ENCODE measurements around the gene DIPK2A.

DIPK2A gene

DNA sequence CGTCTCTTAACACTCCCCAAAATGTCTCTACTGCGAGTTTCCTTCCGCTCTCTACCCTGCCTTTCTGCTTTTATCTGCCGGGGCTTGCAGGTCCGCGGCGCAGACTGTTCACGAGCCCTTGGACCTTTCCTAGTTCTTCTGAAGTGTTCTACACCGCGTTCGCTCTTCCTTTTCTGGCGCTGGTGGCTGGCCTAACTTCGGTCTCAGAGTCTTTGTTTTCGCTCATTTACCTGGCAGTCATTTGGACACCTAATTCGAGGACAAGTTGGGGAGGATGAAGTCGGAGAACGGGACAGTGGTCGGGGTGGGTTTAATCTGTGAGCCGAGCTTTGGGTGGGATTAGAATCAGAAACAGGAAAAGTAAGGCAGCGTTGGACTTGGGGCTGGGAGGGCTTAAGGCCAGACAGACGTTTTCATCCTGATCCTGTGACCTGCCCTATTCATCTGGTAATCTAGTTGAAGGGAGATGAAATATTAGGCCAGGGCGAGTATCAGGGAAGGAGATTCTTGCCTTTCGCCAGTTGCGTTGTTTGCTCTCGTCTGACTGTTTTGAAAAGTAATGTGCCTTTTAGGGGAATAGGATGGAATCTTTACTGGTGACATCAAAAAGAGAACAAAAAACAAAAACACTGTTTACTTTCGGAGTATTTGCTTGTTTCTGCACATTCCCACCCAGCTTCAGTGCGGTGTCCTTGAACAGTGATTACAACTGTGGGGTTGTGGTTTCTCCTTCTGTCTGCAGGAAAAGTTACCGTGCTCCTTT, 1.8 kb downstream of the DIPK2A start:
- no peak for DNase-seq

DNA sequence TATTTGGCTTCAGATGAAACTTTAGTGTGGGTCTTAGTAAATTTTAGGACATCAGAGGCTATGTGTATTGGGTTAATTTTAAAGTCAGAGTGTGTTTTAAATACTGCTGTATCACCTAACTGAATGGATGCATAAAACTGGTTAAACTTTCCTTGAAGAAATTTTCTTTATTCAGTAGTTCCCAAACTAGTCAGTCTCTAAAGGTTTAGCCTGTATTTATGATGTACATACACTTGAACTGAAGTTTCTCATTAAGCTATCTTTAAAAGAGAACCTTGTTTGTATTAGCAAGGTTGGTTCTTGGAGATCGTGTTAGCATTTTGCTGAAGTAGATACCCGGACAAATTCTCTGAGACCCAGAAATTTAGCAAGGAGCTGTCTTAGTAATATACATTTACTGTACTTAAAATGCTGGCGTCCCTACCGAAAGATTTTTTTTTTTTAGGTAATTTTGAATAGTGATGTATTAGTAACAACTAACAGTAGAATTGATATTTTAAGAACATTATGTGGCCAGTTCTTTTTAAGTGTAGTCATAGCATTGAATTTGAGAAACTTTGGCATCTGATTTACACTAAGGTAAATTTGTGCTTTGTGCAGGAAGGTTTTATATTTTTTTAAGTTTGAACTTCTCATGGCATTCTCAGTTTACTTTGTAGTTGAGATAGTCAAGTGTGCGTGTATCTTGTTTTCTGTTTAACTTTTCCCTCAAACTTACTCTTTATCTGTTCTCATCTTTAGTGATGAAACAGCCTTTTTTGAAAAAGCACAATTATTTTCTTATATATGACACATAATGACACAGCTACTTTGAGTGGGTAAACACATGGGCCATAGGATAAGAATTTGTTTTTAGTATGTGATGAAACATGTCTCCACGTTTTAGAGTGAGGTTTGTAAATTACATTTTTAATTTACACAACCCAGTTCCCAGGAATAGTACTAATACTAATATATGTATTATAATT, 2.9 kb downstream of the DIPK2A start:
- peak; percentile 4 for DNase-seq

DNA sequence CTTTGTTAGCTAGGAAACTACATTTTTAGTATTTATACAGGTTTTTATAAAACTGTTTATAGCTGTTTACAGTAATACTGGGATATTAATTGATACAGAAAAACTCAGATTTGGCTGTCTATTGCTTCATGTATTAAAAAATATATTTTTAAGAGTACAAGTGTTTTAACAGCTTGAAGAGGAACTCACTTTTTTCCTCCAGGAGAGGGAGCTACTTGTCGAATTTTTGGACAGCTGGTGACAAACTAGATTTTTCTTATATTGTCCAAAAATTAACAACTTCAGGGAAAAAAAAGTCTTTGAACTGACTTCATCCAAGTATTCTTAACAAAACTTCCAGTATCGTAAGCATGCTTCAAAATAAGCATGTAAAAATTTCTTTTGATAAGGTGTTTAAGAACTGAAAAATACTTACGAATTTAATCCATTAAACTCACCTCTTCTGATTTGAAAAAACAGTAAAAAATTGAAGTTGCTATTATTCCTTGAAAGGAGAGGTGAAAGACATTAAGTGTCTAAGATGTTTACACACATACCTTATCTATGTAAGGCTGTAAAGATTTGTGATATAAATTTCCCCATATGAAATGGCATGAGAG, 4.0 kb downstream of the DIPK2A start:
- peak; percentile 13 for DNase-seq

DNA sequence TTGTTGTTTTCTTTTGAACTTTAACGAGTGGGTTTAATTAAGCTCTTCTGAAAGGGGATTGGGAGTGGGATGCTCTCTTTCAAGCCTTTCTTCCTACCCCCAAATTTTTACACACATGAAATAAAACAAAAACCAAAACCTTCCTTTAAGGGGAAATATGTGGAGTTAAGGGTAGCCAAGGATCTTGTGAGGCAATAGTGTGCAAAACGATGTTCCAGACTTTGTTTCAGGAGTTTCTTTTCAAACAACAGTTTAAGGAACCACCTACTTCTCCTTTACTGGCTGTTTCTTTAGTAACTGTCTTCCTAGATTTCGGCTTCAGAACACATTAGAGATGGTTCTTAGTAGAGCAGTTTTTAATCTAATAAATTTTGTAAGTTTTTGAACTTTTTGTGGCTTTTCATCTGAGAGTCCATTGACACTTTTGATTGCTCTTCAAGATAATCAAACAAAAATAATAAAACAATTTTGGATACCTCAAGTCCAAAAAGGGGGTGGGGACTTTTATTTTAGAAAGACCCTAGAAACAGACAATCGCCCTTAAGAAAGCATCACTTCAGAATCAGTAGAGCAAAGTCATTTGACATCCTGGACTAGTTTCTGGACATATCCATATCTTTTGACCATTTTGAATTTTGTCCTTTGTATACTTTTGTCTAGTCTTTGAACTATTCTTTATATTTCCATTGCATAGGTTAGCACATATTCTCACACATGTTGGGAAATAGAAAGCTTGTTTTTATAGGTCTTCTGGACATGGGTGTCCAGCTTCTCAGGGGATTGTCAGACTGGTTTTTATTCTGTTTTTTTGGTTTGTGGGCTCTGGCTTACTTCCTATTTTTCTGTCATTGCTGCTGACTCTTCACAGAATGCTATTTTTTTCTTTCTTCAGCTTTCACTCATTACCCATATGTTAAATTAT, 6.0 kb downstream of the DIPK2A start:
- DNase-seq: no peak

DNA sequence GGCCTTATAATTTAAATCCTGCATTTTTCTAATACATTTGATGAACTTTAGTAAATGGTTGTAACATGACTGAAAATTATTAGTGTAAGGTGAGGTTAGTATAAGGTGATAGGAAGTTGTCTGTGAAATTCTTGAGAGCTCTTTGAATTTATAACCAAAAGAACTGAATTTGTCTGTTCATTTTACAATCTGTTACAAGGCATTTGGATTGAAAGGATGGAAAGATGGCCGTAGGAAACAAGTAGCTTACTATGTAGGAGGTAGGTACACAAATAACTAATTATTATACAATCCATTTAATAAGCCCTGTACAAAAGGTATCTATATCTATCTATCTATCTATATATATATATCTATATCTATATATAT, 6.6 kb downstream of the DIPK2A start:
- no peak for DNase-seq

DNA sequence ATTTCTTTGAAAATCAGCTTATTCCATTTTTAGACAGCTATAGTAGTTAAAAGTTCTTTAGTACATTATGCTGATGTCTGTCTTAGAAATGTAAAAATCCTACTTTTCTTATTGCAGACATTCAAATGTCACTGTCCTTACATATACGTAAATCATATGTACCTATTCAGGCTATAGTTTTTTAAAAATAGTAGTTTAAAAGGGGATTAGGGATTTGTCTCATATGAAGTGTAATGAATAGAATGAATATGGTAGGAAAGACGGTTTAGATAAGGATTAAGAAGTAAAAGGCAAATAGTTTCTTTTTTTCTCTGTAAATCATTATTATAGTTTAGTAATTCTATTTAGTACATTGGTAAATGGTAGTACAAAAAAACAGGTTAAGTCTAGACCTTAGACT, 7.4 kb downstream of the DIPK2A start:
- DNase-seq: no peak

DNA sequence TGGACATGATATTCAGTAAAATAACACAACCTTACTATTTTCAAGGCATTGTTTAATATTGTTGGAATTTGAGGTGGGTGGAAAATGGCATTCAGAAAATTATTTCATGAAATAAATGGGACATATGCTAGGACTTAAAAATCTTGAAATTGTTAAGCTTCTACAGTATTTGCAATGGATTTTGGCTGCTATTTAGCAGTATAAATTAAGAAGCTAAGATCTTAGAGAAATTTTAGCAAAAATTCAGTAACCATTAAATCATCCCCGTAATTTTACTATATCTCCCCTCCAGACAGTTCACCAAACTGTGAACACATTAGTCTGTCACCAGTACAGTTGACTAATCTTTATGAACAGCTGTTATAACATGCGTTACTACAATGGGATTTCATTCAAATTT, 8.2 kb downstream of the DIPK2A start:
- no peak for DNase-seq

DNA sequence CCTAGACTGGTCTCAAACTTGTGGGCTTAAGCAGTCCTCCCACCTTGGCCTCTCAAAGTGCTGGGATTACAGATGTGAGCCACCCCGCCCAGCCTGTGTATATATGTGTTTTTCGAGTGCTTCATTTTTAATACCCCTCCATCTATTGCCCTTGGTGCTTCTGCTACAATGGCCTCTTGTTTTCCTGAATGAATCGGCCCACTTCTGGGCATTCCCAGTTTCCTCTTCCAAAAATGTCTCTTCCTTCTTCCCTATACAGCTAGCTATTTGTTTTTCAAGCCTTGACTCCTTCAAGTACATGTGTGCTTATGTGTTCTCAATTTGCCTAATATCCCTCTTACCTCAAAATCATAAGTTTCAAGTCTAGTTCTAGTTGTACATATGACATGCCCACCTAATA, 16.7 kb downstream of the DIPK2A start:
- DNase-seq: no peak

DNA sequence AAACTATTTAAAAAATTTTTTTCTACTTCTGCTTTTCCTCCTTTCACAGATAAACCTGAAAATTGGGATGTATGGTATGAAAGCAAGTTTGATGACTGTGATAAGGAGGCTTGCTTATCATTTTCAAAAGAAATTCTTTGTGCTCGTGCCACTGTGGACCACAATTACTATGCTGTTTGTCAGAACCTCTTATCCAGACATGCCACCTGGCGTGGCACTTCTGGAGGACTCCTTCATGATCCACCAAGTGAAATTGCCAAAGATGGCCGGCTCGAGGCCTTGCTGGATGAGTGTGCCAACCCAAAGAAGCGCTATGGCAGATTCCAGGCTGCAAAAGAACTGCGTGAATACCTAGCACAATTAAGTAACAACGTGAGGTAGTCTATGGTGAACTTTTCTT, 17.8 kb downstream of the DIPK2A start:
- DNase-seq: no peak

DNA sequence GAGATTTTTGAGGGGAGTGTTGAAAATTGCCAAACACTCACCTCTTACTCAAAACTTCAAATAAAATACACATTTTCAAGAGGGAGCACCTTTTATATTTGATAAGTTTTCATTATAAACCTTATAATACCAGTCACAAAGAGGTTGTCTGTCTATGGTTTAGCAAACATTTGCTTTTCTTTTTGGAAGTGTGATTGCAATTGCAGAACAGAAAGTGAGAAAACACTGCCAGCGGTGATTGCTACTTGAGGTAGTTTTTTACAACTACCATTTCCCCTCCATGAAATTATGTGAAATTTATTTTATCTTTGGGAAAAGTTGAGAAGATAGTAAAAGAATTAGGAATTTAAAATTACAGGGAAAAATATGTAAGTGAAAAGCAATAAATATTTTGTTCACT, 20.1 kb downstream of the DIPK2A start:
- no peak for DNase-seq

DNA sequence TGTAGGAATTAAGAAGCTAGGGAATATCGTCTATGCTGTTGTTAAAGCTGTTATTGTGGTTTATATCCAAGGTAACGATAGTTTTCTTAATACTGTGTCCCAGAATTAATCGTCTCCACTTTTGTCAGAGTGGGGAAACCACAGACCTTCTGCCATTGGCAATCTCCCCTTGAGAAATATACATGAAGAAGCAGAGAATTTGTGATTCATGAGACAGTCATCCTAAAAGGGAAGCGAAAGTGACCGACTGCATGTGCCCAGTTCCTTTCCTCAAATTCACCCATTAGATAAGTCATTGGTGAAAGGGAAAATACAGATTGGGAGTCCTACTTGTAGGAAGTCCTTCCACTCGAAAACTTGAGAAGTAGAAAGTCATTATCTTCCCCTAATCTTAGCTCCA, 26.6 kb downstream of the DIPK2A start:
- no peak for DNase-seq

DNA sequence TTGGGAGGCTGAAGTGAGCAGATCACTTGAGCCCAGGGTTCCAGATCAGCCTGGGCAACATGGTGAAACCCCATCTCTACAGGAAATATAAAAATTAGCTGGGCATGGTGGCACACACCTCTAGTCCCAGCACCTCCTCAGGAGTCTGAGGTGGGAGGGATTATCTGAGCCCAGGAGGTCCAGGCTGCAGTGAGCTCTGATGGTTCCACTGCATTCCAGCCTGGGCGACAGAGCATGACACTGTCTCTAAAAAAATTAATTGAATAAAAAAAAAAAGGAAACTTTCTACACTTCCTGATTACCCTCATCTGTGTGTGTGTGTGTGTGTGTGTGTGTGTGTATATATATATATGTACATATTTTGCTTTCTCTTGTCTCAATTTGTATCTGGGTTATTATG, 31.4 kb downstream of the DIPK2A start:
- DNase-seq: peak; percentile 7

DNA sequence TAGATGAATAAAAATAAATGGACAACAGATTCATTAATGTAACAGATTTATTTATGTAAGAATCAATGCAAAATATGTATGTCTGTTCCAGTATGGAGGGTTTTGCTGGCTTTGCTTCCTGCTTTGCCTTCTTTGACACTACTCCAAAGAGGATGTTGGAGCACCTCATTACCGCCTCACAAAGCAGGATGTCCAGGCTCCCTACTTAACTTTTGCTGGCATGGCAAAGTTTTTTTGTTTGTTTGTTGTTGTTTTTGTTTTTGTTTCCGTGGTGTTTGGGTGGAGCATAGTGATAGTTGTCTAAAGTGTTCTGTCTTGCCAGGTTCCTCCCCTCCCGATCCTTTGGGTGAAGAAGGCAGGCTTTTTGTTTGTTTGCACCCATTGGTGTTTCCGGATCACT, 38.7 kb downstream of the DIPK2A start:
- DNase-seq: no peak

DNA sequence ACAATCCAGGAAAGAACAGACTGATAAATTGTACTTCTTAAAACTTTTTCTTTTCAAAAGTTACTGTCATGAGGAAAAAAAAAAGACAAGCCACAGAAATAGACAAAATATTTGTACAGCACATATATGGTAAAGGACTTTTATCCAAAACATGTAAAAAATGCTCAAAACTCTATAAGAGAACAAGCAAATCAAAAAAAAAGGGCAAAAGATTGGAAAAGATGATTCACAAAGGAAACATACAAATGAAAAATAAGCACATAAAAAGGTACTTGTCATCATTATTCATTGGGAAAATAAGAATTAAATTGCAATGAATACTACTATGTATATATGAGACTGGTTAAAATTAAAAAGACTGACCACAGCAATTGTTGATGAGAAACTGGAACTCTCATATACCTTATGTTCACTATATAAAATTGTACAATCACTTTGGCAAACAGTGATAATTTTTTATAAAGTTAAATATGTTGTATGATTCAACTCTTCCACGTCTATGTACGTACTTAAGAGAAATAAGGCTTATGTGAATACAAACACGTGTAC, 39.7 kb downstream of the DIPK2A start:
- no peak for DNase-seq

DNA sequence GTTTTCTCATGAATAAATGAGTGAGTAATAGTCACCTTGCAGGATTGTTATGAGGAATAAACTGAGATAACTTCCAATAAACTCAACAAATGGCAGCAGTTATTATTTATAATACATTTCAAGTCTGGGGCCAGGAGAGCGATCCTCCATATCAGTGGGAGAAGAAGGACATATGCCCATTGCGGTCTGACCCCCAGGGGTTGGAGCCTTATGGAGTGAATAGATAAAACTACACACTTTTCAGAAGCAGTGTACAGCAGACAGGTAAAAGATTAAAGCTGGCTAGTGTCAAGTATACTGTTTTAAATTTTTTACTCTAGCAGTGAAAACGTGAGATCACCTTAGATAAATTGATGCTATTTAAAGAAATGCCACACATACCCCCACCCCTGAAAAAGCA, 43.5 kb downstream of the DIPK2A start:
- no peak for DNase-seq

DNA sequence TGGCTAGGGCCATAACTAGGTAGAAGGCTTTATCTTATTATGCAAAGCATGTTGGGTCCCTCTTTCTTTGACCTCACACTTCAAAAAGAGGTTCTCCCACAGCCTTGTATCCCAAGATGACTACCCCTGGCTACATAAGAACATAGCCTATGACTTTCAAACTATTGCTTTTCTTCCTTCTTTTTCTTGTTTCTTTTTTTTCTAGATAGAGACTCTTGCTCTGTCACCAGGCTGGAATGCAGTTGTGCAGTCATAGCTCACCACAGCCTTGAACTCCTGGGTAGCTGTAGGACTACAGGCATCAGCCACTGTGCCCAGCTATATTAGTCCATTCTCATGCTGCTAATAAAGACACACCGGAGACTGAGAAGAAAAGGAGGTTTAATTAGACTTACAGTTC, 47.2 kb downstream of the DIPK2A start:
- DNase-seq: no peak
